H1 (cell line): ENCODE data around the gene ACSF2. TPM values are rescaled to one million over a fixed set of nuclear protein-coding genes. Genes with fewer than 3 reads are reported as not detected.

Experiments
- FOSL1 ChIP-seq: IDR thresholded peaks from 2 replicates; pipeline ENCODE4 v1.6.1; 2011; ENCODE audit warnings: mild to moderate bottlenecking, low read depth, low read length, moderate library complexity; ENCODE audit not compliant: insufficient read depth
- POLR2AphosphoS5 ChIP-seq: IDR thresholded peaks from 2 replicates; pipeline ENCODE4 v1.6.1; 2011; ENCODE audit warnings: low read depth, low read length
- polyA plus RNA-seq, 7 experiments: library from polyadenylated mRNA; depleted of rRNA in 3 of 7; stranded (reverse) in 5 of 7; unstranded in 2 of 7; fragments of >200 nt in 5 of 7; fragments of 200-250 nt in 2 of 7; gene quantifications; 1 replicate in 5 of 7; 2 replicates in 1 of 7; 4 replicates in 1 of 7; pipeline versions ENCODE4 v1.2.1 to v1.2.3, GENCODE V29; 2011 to 2013; ENCODE audit warnings: missing spikeins in 2 of 7, mixed read lengths in 2 of 7
- total RNA-seq: library from RNA; stranded (reverse); fragmentation: NEBNext Ultra II Directional; extraction: Animal tissue kit (Norgen Biotek cat#: 25700); gene quantifications from 2 replicates; pipeline ENCODE4 v1.2.1, GENCODE V29; 2021

The ACSF2 gene
- total and polyA plus RNA-seq, 2 of the 8 experiments (the other 6 are each of a cell fraction or from before 2014, with no cell fraction given) = 14.5 to 16.3 TPM

GRCh38 chr17:50470426-50470825, 44.4 kb downstream of the ACSF2 start (continued):
- TF ChIP-seq POLR2AphosphoS5 (no peak), FOSL1 (no peak)
